OCI-LY3 (cell line): ENCODE data around the gene CARD9.

ENCODE experiments used
- EZH2phosphoT487 ChIP-seq: fragments of 200-600 bp; shearing (Covaris generic); IDR thresholded peaks from 2 replicates; pipeline ENCODE4 v1.6.1; 2018; ENCODE audit warnings: antibody characterized with exemption, mixed run types, low read depth
- TF ChIP-seq, protein P1 (sequence below): fragments of 200-600, 300-600 bp; sonication (generic); IDR thresholded peaks from 2 replicates; pipeline ENCODE4 v1.5.1; 2014; ENCODE audit warnings: antibody characterized with exemption, low read length, low read depth

- TF ChIP-seq, protein P1, sequence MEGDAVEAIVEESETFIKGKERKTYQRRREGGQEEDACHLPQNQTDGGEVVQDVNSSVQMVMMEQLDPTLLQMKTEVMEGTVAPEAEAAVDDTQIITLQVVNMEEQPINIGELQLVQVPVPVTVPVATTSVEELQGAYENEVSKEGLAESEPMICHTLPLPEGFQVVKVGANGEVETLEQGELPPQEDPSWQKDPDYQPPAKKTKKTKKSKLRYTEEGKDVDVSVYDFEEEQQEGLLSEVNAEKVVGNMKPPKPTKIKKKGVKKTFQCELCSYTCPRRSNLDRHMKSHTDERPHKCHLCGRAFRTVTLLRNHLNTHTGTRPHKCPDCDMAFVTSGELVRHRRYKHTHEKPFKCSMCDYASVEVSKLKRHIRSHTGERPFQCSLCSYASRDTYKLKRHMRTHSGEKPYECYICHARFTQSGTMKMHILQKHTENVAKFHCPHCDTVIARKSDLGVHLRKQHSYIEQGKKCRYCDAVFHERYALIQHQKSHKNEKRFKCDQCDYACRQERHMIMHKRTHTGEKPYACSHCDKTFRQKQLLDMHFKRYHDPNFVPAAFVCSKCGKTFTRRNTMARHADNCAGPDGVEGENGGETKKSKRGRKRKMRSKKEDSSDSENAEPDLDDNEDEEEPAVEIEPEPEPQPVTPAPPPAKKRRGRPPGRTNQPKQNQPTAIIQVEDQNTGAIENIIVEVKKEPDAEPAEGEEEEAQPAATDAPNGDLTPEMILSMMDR = no peak
- TF ChIP-seq EZH2phosphoT487 = no peak
These were observed 48.8 kb downstream of the CARD9 start for GRCh38 chr9:136324501-136325300.
